ENCODE measurements around the gene ZBTB7A.
A peak's percentile ranks its signal among the peaks of the same experiment; 100 is the strongest.

GRCh38 chr19:4064496-4065260, 2.0 kb downstream of the ZBTB7A start:
- TF ChIP-seq CTCF (IDR thresholded peaks at IDR 0.05) (no peak), POLR2A (IDR thresholded peaks at IDR 0.05) (peak in 1 of 2 donors; percentile 4), EP300 (IDR thresholded peaks at IDR 0.05) (peak in 1 of 2 donors; percentile 14)

Data from tibial nerve (tissue), 4 donors.